ENCODE data around the gene MAN2C1. TPM values are rescaled to one million over a fixed set of nuclear protein-coding genes. Genes with fewer than 3 reads are reported as not detected.

The MAN2C1 gene
- total RNA-seq, 1 experiment from 2014 or later, result 169 TPM

- TF ChIP-seq, protein P1, sequence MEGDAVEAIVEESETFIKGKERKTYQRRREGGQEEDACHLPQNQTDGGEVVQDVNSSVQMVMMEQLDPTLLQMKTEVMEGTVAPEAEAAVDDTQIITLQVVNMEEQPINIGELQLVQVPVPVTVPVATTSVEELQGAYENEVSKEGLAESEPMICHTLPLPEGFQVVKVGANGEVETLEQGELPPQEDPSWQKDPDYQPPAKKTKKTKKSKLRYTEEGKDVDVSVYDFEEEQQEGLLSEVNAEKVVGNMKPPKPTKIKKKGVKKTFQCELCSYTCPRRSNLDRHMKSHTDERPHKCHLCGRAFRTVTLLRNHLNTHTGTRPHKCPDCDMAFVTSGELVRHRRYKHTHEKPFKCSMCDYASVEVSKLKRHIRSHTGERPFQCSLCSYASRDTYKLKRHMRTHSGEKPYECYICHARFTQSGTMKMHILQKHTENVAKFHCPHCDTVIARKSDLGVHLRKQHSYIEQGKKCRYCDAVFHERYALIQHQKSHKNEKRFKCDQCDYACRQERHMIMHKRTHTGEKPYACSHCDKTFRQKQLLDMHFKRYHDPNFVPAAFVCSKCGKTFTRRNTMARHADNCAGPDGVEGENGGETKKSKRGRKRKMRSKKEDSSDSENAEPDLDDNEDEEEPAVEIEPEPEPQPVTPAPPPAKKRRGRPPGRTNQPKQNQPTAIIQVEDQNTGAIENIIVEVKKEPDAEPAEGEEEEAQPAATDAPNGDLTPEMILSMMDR (conservative IDR thresholded peaks at IDR 0.05; ENCODE audit: low read depth, low read length), result no peak
- no peak for TF ChIP-seq EZH2 (IDR thresholded peaks at IDR 0.05; ENCODE audit: borderline replicate concordance, low read depth, low read length, poor library complexity, severe bottlenecking)
- BruUV-seq (replicated peaks), result no TSS peak
- Histone ChIP-seq H3K36me3 (ENCODE audit: insufficient read depth, low read length, poor library complexity, severe bottlenecking) (no peaks in the 10 kb centered on the region), H3K4me1 (ENCODE audit: insufficient read depth, low read length, poor library complexity, severe bottlenecking) (peaks cover 6% of the 10 kb centered on the region), H3K27ac (ENCODE audit: low read depth, low read length, poor library complexity, severe bottlenecking) (peak overlapping the region; percentile 74), H3K27me3 (replicated peaks; ENCODE audit: insufficient read depth, low read depth, low read length, poor library complexity) (no peaks in the 10 kb centered on the region), H3K9me3 (ENCODE audit: low read depth, low read length, poor library complexity, severe bottlenecking) (no peaks in the 10 kb centered on the region), H3K4me3 (ENCODE audit: low read depth, low read length, poor library complexity, severe bottlenecking) (peak overlapping the region; percentile 94)
- CTCF ChIA-PET, result no interaction called here
- intact Hi-C loops (cut with micrococcal nuclease; ENCODE audit: unreplicated experiment), result no loop called here
- peak; percentile 23 for DNase-seq (ENCODE audit: low spot score)
- POLR2A ChIA-PET (ENCODE audit: low non-redundant PET), result no interaction called here
Observed at GRCh38 chr15:75348562-75349350, 19.7 kb downstream of the MAN2C1 start.

DNA sequence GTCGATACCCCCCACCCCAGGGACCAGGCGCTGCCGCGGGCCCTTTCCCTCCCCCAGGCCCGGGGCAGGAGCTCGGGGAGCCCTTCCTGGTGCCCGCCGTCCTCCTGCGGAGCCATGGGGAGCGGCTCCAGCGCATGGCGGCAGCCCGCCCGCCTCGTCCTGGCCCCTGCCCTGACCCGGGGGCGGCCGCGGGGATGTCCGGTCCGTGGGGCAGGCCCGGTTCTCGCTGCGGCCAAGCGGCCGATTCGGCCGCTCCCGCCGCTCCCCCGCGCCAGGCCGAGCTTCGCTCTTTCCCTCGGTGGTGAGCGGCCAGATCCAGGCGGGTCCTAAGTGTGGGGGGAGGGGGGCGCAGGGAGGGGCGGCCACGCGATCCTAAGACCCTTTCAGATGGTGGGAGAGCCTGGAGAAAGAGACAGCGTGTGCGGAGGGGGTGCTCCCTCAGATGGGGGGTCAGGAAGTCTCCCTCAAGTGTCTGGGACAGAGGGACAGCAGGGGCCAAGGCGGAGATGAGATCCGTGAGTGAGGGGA is 20.3 kb downstream of the MAN2C1 start:
- intact Hi-C loops (cut with micrococcal nuclease; ENCODE audit: unreplicated experiment), result no loop called here
- no peak for DNase-seq (ENCODE audit: low spot score)
- Histone ChIP-seq H3K4me3 (ENCODE audit: low read depth, low read length, poor library complexity, severe bottlenecking) (peak overlapping the region; percentile 94), H3K4me1 (ENCODE audit: insufficient read depth, low read length, poor library complexity, severe bottlenecking) (peaks cover 6% of the 10 kb centered on the region), H3K27me3 (replicated peaks; ENCODE audit: insufficient read depth, low read depth, low read length, poor library complexity) (no peaks in the 10 kb centered on the region), H3K9me3 (ENCODE audit: low read depth, low read length, poor library complexity, severe bottlenecking) (no peaks in the 10 kb centered on the region), H3K36me3 (ENCODE audit: insufficient read depth, low read length, poor library complexity, severe bottlenecking) (no peaks in the 10 kb centered on the region), H3K27ac (ENCODE audit: low read depth, low read length, poor library complexity, severe bottlenecking) (peak overlapping the region; percentile 74)
- POLR2A ChIA-PET (ENCODE audit: low non-redundant PET), result interaction anchor here (0.6 kb wide), 1 partner anchor 18 kb away, joined by 7 read pairs; no protein-coding TSS in a partner anchor
- BruUV-seq (replicated peaks), result no TSS peak
- TF ChIP-seq, protein P1 (conservative IDR thresholded peaks at IDR 0.05; ENCODE audit: low read depth, low read length), result no peak
- no peak for TF ChIP-seq EZH2 (IDR thresholded peaks at IDR 0.05; ENCODE audit: borderline replicate concordance, low read depth, low read length, poor library complexity, severe bottlenecking)
- CTCF ChIA-PET, result no interaction called here

DNA sequence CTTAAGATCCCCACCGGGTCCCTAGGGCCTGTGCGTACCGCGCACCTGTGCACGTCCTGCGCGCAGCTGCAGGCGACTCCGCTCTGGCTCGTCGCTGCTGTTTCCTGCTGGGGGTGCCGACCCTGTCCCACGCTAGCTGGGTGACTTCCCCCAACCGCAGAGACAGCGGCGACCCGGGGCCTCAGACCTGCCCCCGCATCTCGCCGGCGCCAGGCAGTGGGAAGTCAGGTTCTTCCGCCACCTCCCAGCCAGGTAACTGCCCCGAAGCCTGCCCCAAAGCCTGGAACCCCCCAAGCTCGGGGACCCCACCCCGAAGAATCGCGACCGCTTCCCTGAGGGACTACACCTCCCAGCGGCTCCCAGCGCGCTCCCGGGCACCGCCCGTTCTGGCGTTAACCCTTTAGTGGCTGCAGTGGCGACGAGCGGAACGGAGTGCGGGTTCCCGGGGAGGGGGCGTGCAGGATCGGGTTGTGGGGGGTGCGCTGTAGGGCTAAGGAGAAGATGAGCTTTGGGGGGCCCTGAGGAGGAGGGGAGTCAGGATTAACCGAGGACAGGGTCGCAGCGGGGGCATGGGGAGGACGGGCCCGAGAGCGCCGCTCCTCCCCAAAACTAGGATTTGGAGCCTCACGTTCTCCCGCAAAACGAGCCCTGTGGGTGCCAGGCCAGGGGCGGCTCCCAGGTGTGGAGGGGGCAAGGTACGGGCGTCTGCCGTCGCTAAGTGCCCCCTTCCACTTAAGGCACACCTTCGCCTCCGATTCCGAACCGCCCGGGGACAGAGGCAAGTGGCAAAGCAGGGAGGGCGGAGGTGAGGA is 21.0 kb downstream of the MAN2C1 start:
- peaks cover 6% of the 10 kb centered on the region for H3K4me1 ChIP-seq (ENCODE audit: insufficient read depth, low read length, poor library complexity, severe bottlenecking)
- no peaks in the 10 kb centered on the region for H3K27me3 ChIP-seq (replicated peaks; ENCODE audit: insufficient read depth, low read depth, low read length, poor library complexity)
- POLR2A ChIA-PET (ENCODE audit: low non-redundant PET), result interaction anchor here (0.6 kb wide), 1 partner anchor 19 kb away, joined by 7 read pairs; no protein-coding TSS in a partner anchor
- H3K4me3 ChIP-seq (ENCODE audit: low read depth, low read length, poor library complexity, severe bottlenecking), result peak overlapping the region; percentile 94
- no peaks in the 10 kb centered on the region for H3K9me3 ChIP-seq (ENCODE audit: low read depth, low read length, poor library complexity, severe bottlenecking)
- CTCF ChIA-PET, result no interaction called here
- peak; percentile 45 for DNase-seq (ENCODE audit: low spot score)
- intact Hi-C loops (cut with micrococcal nuclease; ENCODE audit: unreplicated experiment), result no loop called here
- no peaks in the 10 kb centered on the region for H3K36me3 ChIP-seq (ENCODE audit: insufficient read depth, low read length, poor library complexity, severe bottlenecking)
- H3K27ac ChIP-seq (ENCODE audit: low read depth, low read length, poor library complexity, severe bottlenecking), result peak overlapping the region; percentile 74
- no TSS peak for BruUV-seq (replicated peaks)
- no peak for TF ChIP-seq EZH2 (IDR thresholded peaks at IDR 0.05; ENCODE audit: borderline replicate concordance, low read depth, low read length, poor library complexity, severe bottlenecking)
- TF ChIP-seq, protein P1 (conservative IDR thresholded peaks at IDR 0.05; ENCODE audit: low read depth, low read length), result no peak
